Limb (tissue), 2 donors: ENCODE measurements around the gene ANKRD44.
A peak's percentile ranks its signal among the peaks of the same experiment; 100 is the strongest.
"Not testable (repeated sequence)": the region's sequence is repeated elsewhere in the genome, so short reads cannot be mapped to it uniquely, and the experiment has no call there.

ENCODE experiments used
- DNase-seq, 2 donors: peaks; one replicate each; pipeline ENCODE4 v3.0.0-alpha.2; 2016; ENCODE audit errors: extremely low spot score in 2 of 2

The ANKRD44 gene

DNA sequence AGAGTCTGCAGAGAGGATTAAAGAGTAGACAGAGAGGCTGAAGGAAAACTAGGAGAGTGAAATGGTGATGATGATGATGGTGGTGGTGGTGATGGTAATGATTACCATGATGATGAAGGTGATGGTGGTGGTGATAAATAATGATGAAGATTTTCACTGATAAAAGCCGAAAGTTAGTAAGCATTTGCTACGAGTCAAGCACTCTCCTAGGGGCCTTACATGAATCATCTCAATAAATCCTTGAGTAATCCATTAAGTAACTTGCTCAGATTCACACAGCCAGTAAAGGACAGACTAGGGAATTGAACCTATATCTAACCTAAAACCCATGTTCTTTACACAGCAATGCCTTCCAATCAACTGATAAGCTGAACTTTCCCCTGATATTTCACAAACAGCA is 277.4 kb downstream of the ANKRD44 start:
- DNase-seq, result no peak

DNA sequence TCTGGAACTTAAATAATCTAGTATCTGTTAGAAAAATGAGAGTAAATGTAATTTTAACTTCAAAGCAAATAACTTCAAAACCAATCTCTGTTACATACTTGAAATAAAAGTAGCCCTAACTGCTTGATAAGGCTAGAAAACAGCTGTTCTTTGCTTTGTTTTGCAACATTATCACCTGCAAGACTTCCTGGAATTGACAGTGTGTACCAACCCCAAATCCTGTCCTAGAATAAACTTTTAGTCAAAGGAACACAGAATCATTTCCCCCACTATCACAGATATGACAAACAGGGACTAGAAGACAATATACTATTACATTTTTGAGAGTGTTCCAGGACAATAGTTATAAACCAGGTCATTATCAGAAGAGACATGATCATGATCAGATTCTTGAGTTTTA is 278.8 kb downstream of the ANKRD44 start:
- no peak for DNase-seq

DNA sequence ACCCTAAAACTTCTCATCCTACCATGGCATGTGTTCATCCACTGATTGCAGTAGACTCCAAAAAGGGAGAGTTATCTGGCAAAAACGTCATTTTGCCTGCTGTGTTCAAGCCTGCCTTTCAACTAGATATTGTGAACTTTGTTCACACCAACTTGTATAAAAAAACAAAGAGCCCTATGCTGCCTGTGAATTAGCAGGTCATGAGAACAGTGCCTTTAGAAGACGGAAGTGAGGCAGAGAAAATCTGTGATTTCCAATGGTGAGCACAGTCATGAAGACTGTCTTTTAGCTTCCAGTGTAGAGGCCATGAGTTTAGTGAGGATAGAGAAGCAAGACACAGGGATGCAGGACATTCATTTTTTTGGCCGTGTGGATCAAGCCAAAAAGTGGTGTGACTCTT is 280.5 kb downstream of the ANKRD44 start:
- no peak for DNase-seq

DNA sequence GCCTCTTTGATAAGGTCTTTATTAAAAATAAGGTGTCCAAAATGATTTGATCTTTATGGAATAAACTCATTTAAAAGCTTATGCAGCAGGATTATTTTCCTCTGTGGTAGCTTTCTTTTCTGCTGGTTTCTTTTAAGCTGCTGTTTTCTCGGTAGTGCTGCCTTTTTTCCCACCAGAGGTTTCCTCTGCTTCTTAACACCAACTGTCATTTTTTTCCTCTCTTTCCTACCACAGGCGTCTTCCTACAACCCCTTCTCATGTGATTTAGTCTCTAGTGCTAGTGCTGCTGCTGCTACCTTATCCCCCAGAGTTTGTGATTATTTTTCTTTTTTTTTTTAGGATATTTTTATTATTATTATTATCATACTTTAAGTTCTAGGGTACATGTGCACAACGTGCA is 281.9 kb downstream of the ANKRD44 start:
- no peak for DNase-seq

DNA sequence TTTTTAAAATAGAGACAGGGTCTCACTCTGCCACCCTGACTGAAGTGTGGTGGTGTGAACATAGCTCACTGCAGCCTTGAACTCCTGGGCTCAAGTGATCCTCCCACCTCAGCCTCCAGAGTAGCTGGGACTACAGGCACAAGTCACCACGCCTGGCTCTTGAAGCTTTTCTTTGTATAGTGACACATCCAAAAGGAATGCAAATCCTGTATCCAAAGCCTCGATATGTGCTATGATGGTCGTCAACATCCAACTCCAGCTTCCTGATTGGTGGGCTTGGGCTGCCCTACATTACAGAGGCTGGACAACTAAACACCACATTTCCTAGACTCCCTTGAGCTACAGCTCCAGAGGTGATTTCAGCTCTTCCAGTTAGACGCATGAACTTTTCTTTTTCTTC is 282.4 kb downstream of the ANKRD44 start:
- DNase-seq, result no peak

DNA sequence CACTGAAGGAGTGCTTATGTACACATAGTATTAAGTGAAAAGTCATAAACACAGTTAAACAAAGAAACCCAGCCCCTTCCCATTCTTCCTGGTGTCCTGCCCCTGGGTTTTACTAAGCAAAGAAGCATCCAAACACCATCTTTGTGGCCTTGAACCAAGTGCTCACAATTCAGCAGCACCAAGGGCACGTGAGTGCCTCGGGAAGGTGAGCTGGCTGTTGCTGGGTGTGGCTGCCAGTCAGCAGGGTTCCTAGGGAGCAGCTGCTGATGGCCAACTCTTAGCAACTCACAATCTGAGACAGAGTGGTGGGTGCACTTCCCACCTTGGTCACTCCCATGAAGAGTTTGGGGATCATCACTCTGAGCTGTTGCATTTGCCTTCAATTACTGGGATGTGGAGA is 286.4 kb downstream of the ANKRD44 start:
- no peak for DNase-seq

DNA sequence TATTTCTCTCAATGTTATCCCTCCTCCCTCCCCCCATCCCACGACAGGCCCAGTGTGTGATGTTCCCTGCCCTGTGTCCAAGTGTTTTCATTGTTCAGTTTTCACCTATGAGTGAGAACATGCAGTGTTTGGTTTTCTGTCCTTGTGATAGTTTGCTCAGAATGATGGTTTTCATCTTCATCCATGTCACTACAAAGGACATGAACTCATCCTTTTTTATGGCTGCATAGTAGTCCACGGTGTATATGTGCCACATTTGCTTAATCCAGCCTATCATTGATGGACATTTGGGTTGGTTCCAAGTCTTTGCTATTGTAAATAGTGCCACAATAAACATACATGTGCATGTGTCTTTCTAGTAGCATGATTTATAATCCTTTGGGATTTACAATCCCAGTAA is 289.7 kb downstream of the ANKRD44 start:
- not testable (repeated sequence) for DNase-seq

DNA sequence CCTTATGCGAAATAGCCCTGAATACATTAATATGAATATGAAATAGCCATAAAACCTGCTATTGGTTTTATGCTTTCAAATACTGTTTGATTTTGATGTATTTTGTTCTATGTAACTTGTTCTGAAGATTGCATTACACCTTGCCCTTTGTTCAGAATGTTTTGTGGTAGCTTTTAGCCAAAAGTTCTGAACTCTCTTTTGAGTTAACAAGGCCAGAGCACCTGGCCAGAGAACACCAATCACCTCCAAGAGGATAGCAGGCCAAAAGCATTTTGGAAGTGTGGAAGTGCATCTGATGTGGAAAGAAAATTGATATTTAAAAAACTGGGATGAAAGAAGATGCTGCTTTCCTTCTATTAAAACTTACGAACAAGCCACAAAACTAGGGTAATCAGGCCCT is 297.5 kb downstream of the ANKRD44 start:
- no peak for DNase-seq

DNA sequence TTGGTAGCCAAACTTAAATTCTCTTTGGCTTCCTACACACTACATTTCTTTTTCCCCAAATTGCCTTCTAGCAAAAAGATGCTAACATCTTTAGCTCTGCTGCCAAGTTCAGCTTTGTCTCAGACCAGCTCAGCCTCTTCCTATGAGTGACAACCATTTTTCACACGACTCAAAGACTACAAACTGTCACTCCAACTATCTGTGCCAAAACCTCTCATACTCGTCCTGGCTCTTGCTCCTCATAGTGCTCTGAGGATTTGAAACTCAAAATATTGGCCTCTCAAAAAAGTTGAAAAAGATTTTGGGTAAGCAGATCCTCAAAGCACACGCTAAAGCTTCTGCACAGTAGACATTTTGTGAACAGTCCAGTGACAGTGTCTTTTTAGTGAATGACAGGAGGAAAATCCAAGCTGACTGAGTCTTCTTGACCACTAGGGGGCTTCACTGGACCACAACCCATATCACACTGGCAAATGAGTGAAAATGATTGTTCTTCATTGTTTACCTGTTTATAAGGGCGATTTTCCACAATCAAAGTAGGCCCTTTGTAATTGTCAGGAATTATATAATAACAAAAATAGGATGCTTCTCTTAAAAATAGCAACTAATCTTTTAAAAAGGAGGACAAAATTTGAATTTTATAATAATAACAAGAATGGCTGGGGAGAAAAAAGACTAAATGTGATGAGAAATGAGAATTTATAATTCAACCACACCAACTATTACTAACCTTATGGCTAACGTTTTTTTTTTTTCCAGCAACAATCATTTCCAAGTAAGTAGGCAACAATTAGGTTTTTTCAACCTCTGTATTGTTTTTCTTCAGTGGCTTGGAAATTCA is 298.6 kb downstream of the ANKRD44 start:
- DNase-seq, result peak in 1 of 2 donors; percentile 73

DNA sequence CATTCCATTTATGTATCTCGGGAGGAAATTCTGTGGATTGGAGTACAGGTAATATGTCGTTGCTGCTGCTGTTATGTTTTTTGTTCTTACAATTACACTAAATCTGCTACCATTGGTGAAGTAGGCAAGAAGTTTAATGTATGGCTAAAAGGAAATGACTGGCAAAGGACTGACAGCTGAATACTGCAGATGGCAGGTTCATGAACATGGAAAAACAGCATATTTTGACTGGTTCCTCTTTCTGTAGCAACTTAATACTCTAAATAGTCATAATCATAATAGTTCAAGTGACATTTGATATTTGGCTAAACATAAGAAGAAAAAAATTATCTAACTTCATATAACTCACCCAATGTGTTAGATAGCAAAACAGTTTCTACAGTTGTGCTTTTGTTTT is 299.6 kb downstream of the ANKRD44 start:
- no peak for DNase-seq

DNA sequence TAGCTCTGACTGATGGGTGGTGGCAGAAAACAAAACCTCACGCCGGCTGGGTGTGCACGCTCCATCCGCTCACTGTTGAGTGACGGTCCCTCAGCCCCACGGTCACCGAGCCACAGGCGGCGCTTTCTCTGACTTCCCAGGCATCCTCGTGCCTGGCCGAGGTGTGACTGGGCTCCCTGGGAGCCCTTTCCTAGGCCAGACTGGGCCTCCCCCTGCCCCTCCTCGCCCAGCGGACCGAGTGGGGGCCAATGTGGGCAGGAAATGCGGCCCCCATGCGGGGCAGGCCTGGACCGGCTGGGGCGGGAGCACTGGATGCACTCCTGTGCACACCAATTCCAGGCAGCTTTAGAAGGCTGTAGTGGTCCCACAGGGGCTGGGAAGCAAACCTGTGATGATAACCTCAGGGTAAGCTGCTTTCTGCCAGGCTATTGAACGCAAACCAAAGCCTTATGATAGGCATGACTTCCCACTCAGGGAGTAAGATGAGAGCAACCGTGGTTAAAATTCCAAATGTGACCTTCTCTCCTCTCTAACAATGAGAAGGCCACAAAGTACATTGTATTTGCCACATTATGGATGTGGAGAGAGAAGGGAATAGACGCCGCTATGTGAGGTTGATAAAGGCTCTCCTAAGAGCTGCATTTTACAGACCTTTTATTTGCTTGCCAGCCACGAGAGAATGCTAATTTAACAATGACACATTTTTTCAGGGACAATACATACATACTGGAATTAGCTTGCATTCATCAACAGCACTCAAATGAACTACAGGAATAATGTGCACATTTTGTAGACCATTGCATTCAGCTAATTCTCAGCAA is 300.2 kb downstream of the ANKRD44 start:
- DNase-seq, result no peak

DNA sequence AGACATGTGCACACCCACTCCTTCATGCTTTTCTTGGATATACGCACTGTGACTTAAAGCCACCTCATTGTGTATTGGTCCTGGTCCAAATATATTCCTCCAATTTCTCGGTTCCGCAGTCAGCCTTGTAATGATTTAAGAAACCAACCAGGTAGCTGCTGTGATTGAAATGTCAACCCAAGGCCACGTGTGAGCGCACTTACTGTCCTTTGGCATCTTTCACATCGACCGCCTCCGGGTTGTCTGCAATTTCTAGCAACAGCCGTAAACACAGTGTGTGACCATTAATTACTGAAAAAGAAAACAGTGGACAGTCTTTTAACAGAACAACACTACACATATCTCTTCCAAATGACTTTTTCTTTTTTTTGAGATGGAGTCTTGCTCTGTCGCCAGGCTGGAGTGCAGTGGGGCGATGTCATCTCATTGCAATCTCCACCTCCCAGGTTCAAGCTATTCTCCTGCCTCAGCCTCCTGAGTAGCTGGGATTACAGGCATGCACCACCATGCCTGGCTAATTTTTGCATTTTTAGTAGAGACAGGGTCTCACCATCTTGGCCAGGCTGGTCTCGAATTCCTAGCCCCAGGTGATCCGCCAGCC is 301.7 kb downstream of the ANKRD44 start:
- not testable (repeated sequence) for DNase-seq

DNA sequence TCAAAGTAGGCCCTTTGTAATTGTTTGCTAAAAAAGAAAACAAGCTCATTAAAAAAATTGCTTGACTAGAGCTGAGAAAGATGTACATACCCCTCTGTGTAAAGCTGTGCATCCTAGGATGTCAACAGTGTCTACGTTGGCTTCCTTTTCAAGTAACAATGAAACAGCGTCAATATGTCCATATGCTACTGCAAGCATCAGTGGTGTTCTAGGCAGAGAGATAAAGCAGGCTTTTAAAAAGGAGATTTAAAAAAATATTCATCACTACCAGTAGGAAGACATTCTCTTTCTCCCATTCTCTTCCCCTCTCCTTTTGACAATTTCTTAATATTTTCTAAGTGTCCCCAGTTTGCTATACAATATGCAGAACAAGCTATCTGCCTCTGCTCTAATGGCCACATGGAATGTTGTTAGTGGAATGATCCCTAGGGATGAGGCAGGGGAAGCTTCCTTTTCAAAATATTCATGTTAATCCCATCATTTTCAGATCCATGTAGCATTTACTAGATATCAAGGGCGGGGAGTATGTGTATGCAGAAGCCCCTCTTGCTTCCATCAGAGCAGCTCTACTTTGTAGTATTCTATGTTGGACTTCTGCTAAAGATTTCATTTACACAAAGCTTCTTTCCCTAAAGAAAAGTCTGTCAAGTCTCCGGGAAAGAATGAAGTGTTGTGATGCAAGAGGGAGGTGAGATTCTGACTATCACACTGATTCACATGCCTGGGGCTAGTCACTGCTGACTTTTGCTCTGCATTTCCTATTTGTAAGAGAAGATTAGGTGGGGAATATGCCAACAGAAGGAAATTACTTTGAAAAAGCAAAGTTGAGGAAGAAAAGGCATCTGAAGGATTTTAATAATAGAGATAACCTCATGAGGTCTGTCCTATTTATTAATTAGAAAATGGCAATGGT is 302.6 kb downstream of the ANKRD44 start:
- no peak for DNase-seq

DNA sequence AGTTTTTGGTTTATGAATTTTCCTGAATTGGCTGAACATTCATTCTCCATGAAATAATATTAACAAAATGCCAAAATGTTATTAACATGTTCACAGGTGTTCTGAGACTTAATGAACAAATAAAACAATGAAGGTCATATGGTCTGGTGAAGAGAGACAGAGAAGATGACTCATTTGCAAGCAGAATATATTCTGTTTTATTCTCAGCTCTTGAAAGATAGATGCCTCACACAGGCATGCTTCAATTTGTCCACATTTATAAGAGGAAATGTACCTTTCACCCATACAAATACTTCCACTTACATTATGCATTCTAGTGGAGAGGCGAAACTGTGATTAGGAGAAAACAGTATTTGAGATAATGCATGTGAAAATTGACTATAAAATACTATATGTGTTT is 308.7 kb downstream of the ANKRD44 start:
- no peak for DNase-seq

DNA sequence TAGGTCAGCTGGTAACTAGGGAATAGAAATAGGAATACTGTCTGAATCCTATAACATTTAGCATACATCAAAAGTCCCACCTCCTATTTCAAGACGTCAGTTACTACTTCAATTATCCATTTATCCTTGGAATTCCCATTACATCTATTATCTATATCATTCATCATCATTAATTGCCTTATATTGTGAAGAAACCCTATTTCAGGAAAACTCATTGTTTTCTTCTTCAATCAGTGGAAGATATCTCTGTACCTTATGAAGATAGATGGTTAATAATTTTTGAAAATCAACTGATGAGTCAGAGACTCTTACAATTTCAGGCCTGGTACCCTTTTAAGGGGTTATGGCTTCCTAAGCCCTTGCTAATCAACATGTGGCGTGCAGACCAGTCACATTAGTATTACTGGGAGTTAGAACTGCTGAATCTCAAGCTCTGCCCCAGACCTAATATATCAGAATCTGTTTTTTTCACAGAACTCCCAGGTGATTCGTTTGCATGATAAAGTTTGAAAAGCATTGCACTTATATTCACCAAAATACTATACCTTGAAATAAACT is 314.7 kb downstream of the ANKRD44 start:
- DNase-seq, result no peak

DNA sequence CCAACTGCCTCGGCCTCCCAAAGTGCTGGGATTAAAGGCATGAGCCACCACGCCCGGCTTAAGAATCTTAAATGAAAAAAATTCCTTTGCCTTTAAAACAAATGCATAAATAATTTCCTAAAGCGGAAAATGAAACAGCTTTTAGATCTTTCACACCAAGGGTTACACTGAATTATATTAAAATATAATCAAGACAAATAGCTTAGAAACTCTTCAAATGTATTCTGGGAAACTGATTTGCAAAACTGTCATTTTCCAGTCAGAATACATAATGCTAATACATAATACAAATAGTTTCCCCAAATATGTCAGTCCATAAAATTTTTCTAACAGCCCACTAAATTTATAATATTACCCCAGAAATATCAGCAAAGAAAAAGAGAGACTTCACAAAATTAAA is 315.8 kb downstream of the ANKRD44 start:
- no peak for DNase-seq

DNA sequence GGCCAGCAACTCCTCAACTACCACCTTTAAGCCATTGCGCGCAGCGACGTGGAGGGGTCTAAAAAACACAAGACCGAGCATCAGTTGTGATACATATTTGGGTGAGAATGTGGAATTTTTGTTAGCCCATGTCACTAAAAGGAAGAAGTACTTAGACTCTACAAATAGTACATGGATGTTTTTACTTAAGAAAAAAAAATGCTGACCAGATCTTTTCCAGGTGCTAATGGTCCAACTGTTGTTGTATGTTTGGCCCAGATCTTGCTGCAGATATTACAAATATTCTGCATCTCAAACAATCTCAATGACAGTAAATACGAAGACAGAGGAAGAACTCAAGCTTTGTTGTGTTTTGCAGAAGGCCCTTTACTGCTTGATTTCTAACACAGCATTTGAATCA is 317.0 kb downstream of the ANKRD44 start:
- no peak for DNase-seq

DNA sequence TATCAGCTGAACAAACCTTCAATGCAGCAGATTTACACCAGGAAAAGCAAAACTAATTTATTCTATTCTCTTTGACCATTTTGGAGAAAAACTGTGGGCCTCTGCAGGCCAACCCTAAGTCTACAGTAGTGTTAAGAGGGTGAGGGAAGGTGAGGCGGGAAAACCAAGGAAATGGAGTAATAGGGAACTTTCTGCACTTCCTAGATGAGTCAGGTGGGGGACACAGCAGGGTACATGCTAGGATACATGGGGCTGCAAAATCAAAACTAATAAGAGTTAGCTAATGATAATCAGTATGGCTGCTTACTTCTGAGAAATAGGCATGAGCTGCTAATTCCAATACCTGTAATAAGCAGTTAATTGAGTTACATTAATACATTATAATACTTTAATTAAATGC is 318.1 kb downstream of the ANKRD44 start:
- no peak for DNase-seq

DNA sequence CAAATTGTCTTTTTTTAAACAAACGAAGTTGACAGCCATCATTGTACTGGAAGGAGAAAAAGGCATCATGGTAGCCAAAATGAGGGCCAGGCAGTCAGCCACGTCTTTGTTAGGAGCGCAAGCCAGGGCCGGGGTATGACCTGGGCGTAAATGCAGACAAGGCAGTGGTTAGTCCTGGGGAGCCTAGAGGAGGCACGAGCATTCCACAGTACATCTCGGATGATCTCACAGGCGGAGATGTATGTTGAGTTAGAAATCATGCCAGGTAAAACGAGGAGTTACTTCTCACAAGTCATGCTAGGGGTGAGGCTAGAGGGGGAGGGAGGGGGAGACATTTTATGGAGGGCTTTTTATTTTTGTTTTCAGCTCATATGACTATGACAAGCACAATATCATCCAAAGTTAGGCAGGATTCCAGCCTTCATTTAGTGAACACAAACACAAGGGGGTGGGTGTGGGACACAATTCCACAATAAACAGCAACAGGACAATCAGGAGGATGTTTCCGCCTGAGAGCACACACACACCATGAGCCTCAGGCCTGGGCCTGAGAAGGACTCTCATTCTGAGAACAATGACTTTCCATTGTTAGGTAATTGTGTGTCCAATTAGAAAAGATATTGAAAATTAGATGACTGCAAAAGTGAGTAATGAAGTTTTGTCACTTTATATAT is 319.7 kb downstream of the ANKRD44 start:
- no peak for DNase-seq

DNA sequence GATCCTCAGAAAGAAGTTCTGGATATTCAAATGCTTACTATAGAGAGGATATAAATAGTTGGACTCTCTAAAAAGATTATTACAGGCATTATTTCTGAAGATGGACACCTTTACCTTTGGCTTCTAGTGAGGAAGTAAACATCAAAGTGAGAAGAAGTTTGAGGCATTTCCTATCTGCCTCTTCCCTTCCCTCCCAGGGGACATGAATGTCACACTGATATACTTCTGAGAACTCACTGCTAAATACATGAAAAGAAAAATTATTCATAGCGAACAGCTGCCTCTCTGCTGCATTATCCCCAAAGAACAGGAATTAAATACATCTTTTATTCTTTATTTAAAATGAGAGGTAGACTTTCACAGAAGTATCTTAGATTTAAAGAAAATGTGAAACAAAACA is 320.5 kb downstream of the ANKRD44 start:
- DNase-seq, result no peak
